Left ventricle myocardium inferior (tissue), 1 donor: ENCODE measurements around the gene MAML2. TPM values are rescaled to one million over a fixed set of nuclear protein-coding genes. Genes with fewer than 3 reads are reported as not detected.

Experiments used
- DNase-seq: peaks from one replicate; pipeline ENCODE4 v3.0.0-alpha.2; 2020
- H3K27ac ChIP-seq: fragments of 200-600 bp; replicated peaks from 2 replicates; pipeline ENCODE4 v1.8.0; 2021
- H3K27me3 ChIP-seq: fragments of 200-600 bp; 2 replicates; pipeline ENCODE4 v1.8.0; 2021; ENCODE audit warnings: low read depth
- H3K36me3 ChIP-seq: fragments of 200-600 bp; 2 replicates; pipeline ENCODE4 v1.8.0; 2021
- H3K4me1 ChIP-seq: fragments of 200-600 bp; 2 replicates; pipeline ENCODE4 v1.8.0; 2021
- H3K4me3 ChIP-seq: fragments of 200-600 bp; 2 replicates; pipeline ENCODE4 v1.8.0; 2021; ENCODE audit warnings: mild to moderate bottlenecking, moderate library complexity
- H3K9me3 ChIP-seq: fragments of 200-600 bp; replicated peaks from 2 replicates; pipeline ENCODE4 v1.8.0; 2021
- CTCF ChIP-seq: fragments of 200-600 bp; IDR thresholded peaks from 2 replicates; pipeline ENCODE4 v1.8.0; 2021; ENCODE audit warnings: antibody characterized with exemption, mild to moderate bottlenecking, borderline replicate concordance
- intact Hi-C: fragments of 100-400 bp; cut with micrococcal nuclease; formaldehyde crosslinking; loops from one replicate; pipeline ENCODE4 v1.11.0; 2022
- total RNA-seq: library from RNA; stranded (reverse); fragmentation: NEBNext Ultra II Directional; extraction: Animal tissue kit (Norgen Biotek cat#: 25700); gene quantifications from one replicate; pipeline ENCODE4 v1.2.1, GENCODE V29; 2021
- donor health status: DM: no; HTN: yes; CAD: no; lungs with severe emphysema.

Gene MAML2
- total RNA-seq, 1 donor from 2014 or later = 4.5 TPM

- no peak for DNase-seq
- TF ChIP-seq CTCF = no peak
- peaks cover 27% of the 10 kb centered on the region for H3K4me1 ChIP-seq
- no peak overlapping the region for H3K4me3 ChIP-seq
- H3K27me3 ChIP-seq = no peaks in the 10 kb centered on the region
- H3K36me3 ChIP-seq = no peaks in the 10 kb centered on the region
- no peak overlapping the region for H3K27ac ChIP-seq
- intact Hi-C loops = no loop called here
- no peaks in the 10 kb centered on the region for H3K9me3 ChIP-seq
Observed at GRCh38 chr11:96132437-96132836, 210.6 kb downstream of the MAML2 start.

GRCh38 chr11:96130061-96130620 is 212.9 kb downstream of the MAML2 start:
- H3K9me3 ChIP-seq = no peaks in the 10 kb centered on the region
- H3K27ac ChIP-seq = no peak overlapping the region
- H3K36me3 ChIP-seq = no peaks in the 10 kb centered on the region
- TF ChIP-seq CTCF = no peak
- intact Hi-C loops = no loop called here
- no peak overlapping the region for H3K4me3 ChIP-seq
- no peak for DNase-seq
- H3K27me3 ChIP-seq = no peaks in the 10 kb centered on the region
- H3K4me1 ChIP-seq = peaks cover 22% of the 10 kb centered on the region

DNA sequence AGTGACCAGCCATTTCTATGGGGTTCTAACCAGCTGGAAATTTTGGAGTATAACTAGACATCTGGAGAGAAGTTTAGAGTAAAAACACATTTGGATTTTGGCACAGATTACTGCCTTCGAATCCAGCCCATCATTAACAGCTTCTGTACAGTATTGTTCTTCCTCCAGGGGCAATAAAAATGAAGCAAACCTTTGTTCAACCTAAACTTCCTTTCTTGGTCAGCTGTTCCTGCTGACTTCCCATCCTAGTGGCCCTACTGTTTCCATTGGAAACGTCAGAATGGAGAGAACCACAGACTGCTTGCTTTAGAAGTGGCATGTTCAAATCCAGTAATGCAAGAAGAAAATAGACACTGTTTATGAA is 215.4 kb downstream of the MAML2 start:
- no peaks in the 10 kb centered on the region for H3K27me3 ChIP-seq
- no peak for TF ChIP-seq CTCF
- no peaks in the 10 kb centered on the region for H3K36me3 ChIP-seq
- intact Hi-C loops = no loop called here
- no peaks in the 10 kb centered on the region for H3K9me3 ChIP-seq
- DNase-seq = no peak
- H3K4me3 ChIP-seq = no peak overlapping the region
- peaks cover 18% of the 10 kb centered on the region for H3K4me1 ChIP-seq
- peak overlapping the region; percentile 6 for H3K27ac ChIP-seq

DNA sequence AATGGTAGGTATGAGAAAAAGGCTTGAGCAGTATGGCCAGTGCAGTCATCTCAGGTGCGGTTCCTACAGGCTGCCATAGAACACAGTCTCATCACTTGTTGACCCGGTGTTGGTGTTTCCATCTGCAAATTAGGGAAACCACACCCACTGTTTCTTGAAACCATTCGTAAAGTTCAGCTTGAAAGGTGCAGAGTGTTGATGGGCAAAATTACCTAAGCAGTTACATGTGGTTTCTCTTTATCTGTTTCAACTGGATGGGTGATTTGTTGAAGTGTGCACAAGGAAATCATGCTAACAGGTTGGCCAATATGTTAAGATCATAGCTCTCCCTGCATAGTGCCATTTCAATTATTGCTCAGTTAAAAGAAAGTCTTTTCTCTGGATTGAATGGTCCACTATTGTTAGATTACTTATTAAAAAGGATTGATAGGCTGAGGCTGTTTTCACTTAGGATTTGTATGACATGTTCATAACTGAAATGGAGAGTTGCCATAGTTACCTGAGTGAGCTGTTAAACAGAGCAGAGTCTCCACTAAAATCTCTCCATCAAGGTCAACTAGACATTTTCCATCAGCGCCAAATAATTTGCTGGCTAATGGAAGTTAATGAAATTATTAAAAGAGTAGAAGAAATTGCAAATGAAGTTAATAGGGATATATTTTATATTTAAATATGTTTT is 215.9 kb downstream of the MAML2 start:
- no peaks in the 10 kb centered on the region for H3K27me3 ChIP-seq
- no peak overlapping the region for H3K27ac ChIP-seq
- H3K4me3 ChIP-seq = no peak overlapping the region
- no peak for TF ChIP-seq CTCF
- intact Hi-C loops = no loop called here
- H3K9me3 ChIP-seq = no peaks in the 10 kb centered on the region
- no peak for DNase-seq
- no peaks in the 10 kb centered on the region for H3K36me3 ChIP-seq
- peaks cover 18% of the 10 kb centered on the region for H3K4me1 ChIP-seq

GRCh38 chr11:96125400-96125799 is 217.6 kb downstream of the MAML2 start:
- TF ChIP-seq CTCF = no peak
- Histone ChIP-seq H3K4me1 (peaks cover 18% of the 10 kb centered on the region), H3K36me3 (no peaks in the 10 kb centered on the region), H3K27me3 (no peaks in the 10 kb centered on the region), H3K9me3 (no peaks in the 10 kb centered on the region), H3K4me3 (no peak overlapping the region), H3K27ac (no peak overlapping the region)
- intact Hi-C loops = no loop called here
- DNase-seq = no peak
